ENCODE data around the gene GPC6.

GPC6 gene

GRCh38 chr13:93945621-93946020, 719.0 kb downstream of the GPC6 start:
- Histone ChIP-seq H3K4ac (ENCODE audit: low read depth, low read length) (no peak overlapping the region), H3K4me1 (ENCODE audit: control insufficient read depth in 1 of 2, insufficient read depth in 2 of 2, low read length in 2 of 2) (no peaks in the 10 kb centered on the region), H2BK5ac (ENCODE audit: low read depth, low read length, poor library complexity) (no peak overlapping the region), H3K9ac (ENCODE audit: low read length) (no peak overlapping the region), H3K23ac (ENCODE audit: low read length) (no peak overlapping the region), H3K27ac (ENCODE audit: low read depth, low read length) (no peak overlapping the region), H2BK120ac (ENCODE audit: insufficient read depth, low read length, poor library complexity) (no peak overlapping the region), H3K27me3 (ENCODE audit: insufficient read depth, low read length) (no peaks in the 10 kb centered on the region), H3K14ac (ENCODE audit: low read length) (no peak overlapping the region), H3K9me3 (ENCODE audit: insufficient read depth, low read depth, low read length) (no peaks in the 10 kb centered on the region), H3K79me2 (ENCODE audit: control insufficient read depth, insufficient read depth, low read length, poor library complexity) (no peaks in the 10 kb centered on the region), H4K91ac (ENCODE audit: low read depth, low read length) (no peak overlapping the region), H4K12ac (ENCODE audit: low read depth, low read length) (no peak overlapping the region), H4K8ac (ENCODE audit: low read depth, low read length) (no peak overlapping the region), H2AK5ac (ENCODE audit: low read length) (no peak overlapping the region), H3K36me3 (ENCODE audit: control insufficient read depth in 1 of 2, insufficient read depth in 2 of 2, low read length in 2 of 2) (no peaks in the 10 kb centered on the region), H3K4me2 (ENCODE audit: low read length) (no peak overlapping the region), H3K79me1 (ENCODE audit: low read length) (no peaks in the 10 kb centered on the region), H3K18ac (ENCODE audit: low read length) (no peak overlapping the region), H2BK12ac (ENCODE audit: low read length) (no peak overlapping the region), H3K4me3 (ENCODE audit: low read depth, low read length) (no peak overlapping the region), H2AFZ (ENCODE audit: insufficient read depth, low read length, poor library complexity) (no peak overlapping the region)
- WGBS (ENCODE audit: extremely low coverage, insufficient coverage, insufficient read length) = no CpG with 5 or more reads among the region's 3 CpGs
- no peak for DNase-seq

- Histone ChIP-seq H3K4ac (ENCODE audit: low read depth, low read length) (no peak overlapping the region), H3K9ac (ENCODE audit: low read length) (no peak overlapping the region), H3K4me2 (ENCODE audit: low read length) (no peak overlapping the region), H2AK5ac (ENCODE audit: low read length) (no peak overlapping the region), H3K14ac (ENCODE audit: low read length) (no peak overlapping the region), H3K27ac (ENCODE audit: low read depth, low read length) (no peak overlapping the region), H3K23ac (ENCODE audit: low read length) (no peak overlapping the region), H3K36me3 (ENCODE audit: control insufficient read depth in 1 of 2, insufficient read depth in 2 of 2, low read length in 2 of 2) (no peaks in the 10 kb centered on the region), H3K79me2 (ENCODE audit: control insufficient read depth, insufficient read depth, low read length, poor library complexity) (no peaks in the 10 kb centered on the region), H3K4me3 (ENCODE audit: low read depth, low read length) (no peak overlapping the region), H3K18ac (ENCODE audit: low read length) (no peak overlapping the region), H2BK120ac (ENCODE audit: insufficient read depth, low read length, poor library complexity) (no peak overlapping the region), H4K12ac (ENCODE audit: low read depth, low read length) (no peak overlapping the region), H4K91ac (ENCODE audit: low read depth, low read length) (no peak overlapping the region), H3K27me3 (ENCODE audit: insufficient read depth, low read length) (no peaks in the 10 kb centered on the region), H3K79me1 (ENCODE audit: low read length) (no peaks in the 10 kb centered on the region), H2BK5ac (ENCODE audit: low read depth, low read length, poor library complexity) (no peak overlapping the region), H3K9me3 (ENCODE audit: insufficient read depth, low read depth, low read length) (no peaks in the 10 kb centered on the region), H4K8ac (ENCODE audit: low read depth, low read length) (no peak overlapping the region), H2AFZ (ENCODE audit: insufficient read depth, low read length, poor library complexity) (no peak overlapping the region), H3K4me1 (ENCODE audit: control insufficient read depth in 1 of 2, insufficient read depth in 2 of 2, low read length in 2 of 2) (no peaks in the 10 kb centered on the region), H2BK12ac (ENCODE audit: low read length) (no peak overlapping the region)
- no CpG with 5 or more reads among the region's 3 CpGs for WGBS (ENCODE audit: extremely low coverage, insufficient coverage, insufficient read length)
- no peak for DNase-seq
Measured at GRCh38 chr13:93946994-93947393, 720.4 kb downstream of the GPC6 start.

- Histone ChIP-seq H3K9me3 (ENCODE audit: insufficient read depth, low read depth, low read length) (no peaks in the 10 kb centered on the region), H3K23ac (ENCODE audit: low read length) (no peak overlapping the region), H3K27ac (ENCODE audit: low read depth, low read length) (no peak overlapping the region), H3K27me3 (ENCODE audit: insufficient read depth, low read length) (no peaks in the 10 kb centered on the region), H3K4me2 (ENCODE audit: low read length) (no peak overlapping the region), H3K18ac (ENCODE audit: low read length) (no peak overlapping the region), H2AK5ac (ENCODE audit: low read length) (no peak overlapping the region), H3K4me3 (ENCODE audit: low read depth, low read length) (no peak overlapping the region), H2BK5ac (ENCODE audit: low read depth, low read length, poor library complexity) (no peak overlapping the region), H4K12ac (ENCODE audit: low read depth, low read length) (no peak overlapping the region), H2BK12ac (ENCODE audit: low read length) (no peak overlapping the region), H3K14ac (ENCODE audit: low read length) (no peak overlapping the region), H2AFZ (ENCODE audit: insufficient read depth, low read length, poor library complexity) (no peak overlapping the region), H4K8ac (ENCODE audit: low read depth, low read length) (no peak overlapping the region), H3K4me1 (ENCODE audit: control insufficient read depth in 1 of 2, insufficient read depth in 2 of 2, low read length in 2 of 2) (no peaks in the 10 kb centered on the region), H2BK120ac (ENCODE audit: insufficient read depth, low read length, poor library complexity) (no peak overlapping the region), H3K79me2 (ENCODE audit: control insufficient read depth, insufficient read depth, low read length, poor library complexity) (no peaks in the 10 kb centered on the region), H3K4ac (ENCODE audit: low read depth, low read length) (no peak overlapping the region), H3K9ac (ENCODE audit: low read length) (no peak overlapping the region), H3K36me3 (ENCODE audit: control insufficient read depth in 1 of 2, insufficient read depth in 2 of 2, low read length in 2 of 2) (no peaks in the 10 kb centered on the region), H3K79me1 (ENCODE audit: low read length) (no peaks in the 10 kb centered on the region), H4K91ac (ENCODE audit: low read depth, low read length) (no peak overlapping the region)
- WGBS (ENCODE audit: extremely low coverage, insufficient coverage, insufficient read length) = no CpG with 5 or more reads among the region's 5 CpGs
- DNase-seq = no peak
Measured at GRCh38 chr13:93947651-93948050, 721.0 kb downstream of the GPC6 start.

GRCh38 chr13:93948162-93948922, 721.7 kb downstream of the GPC6 start:
- Histone ChIP-seq H2AK5ac (ENCODE audit: low read length) (no peak overlapping the region), H2BK120ac (ENCODE audit: insufficient read depth, low read length, poor library complexity) (no peak overlapping the region), H3K14ac (ENCODE audit: low read length) (no peak overlapping the region), H2BK12ac (ENCODE audit: low read length) (no peak overlapping the region), H3K36me3 (ENCODE audit: control insufficient read depth in 1 of 2, insufficient read depth in 2 of 2, low read length in 2 of 2) (no peaks in the 10 kb centered on the region), H3K9ac (ENCODE audit: low read length) (no peak overlapping the region), H4K8ac (ENCODE audit: low read depth, low read length) (no peak overlapping the region), H4K12ac (ENCODE audit: low read depth, low read length) (no peak overlapping the region), H3K9me3 (ENCODE audit: insufficient read depth, low read depth, low read length) (no peaks in the 10 kb centered on the region), H3K23ac (ENCODE audit: low read length) (no peak overlapping the region), H3K4me2 (ENCODE audit: low read length) (no peak overlapping the region), H3K27me3 (ENCODE audit: insufficient read depth, low read length) (no peaks in the 10 kb centered on the region), H2AFZ (ENCODE audit: insufficient read depth, low read length, poor library complexity) (no peak overlapping the region), H4K91ac (ENCODE audit: low read depth, low read length) (no peak overlapping the region), H3K79me2 (ENCODE audit: control insufficient read depth, insufficient read depth, low read length, poor library complexity) (no peaks in the 10 kb centered on the region), H3K79me1 (ENCODE audit: low read length) (no peaks in the 10 kb centered on the region), H3K18ac (ENCODE audit: low read length) (no peak overlapping the region), H3K4me1 (ENCODE audit: control insufficient read depth in 1 of 2, insufficient read depth in 2 of 2, low read length in 2 of 2) (no peaks in the 10 kb centered on the region), H2BK5ac (ENCODE audit: low read depth, low read length, poor library complexity) (no peak overlapping the region), H3K4me3 (ENCODE audit: low read depth, low read length) (no peak overlapping the region), H3K27ac (ENCODE audit: low read depth, low read length) (no peak overlapping the region), H3K4ac (ENCODE audit: low read depth, low read length) (no peak overlapping the region)
- WGBS (ENCODE audit: extremely low coverage, insufficient coverage, insufficient read length) = 100% methylated on average over 1 of the region's 2 CpGs
- no peak for DNase-seq
